HT1080 (cell line): Measurements from ENCODE around the gene PAX3. TPM values are rescaled to one million over a fixed set of nuclear protein-coding genes. Genes with fewer than 3 reads are reported as not detected.

Source experiments
- total RNA-seq: library from RNA; depleted of rRNA; stranded (reverse); fragments of >200 nt; shearing (Covaris generic); gene quantifications from 2 replicates; pipeline ENCODE4 v1.2.3, GENCODE V29; 2014; rRNA removed

The PAX3 gene
- total RNA-seq, 1 experiment from 2014 or later: not detected

Other genes with a start within 250 kb of the PAX3 start
- gene SGPP2, start 125.5 kb upstream of the PAX3 start, total RNA-seq: not detected in 2 replicates